Measurements from ENCODE around the gene D2HGDH.
"Not testable (repeated sequence)": the region's sequence is repeated elsewhere in the genome, so short reads cannot be mapped to it uniquely, and the experiment has no call there.

The D2HGDH gene

GRCh38 chr2:241811201-241811951, 76.9 kb downstream of the D2HGDH start:
- no peak for DNase-seq

- DNase-seq, result no peak
Measured at GRCh38 chr2:241811952-241812729, 77.7 kb downstream of the D2HGDH start.

GRCh38 chr2:241812730-241813643, 78.6 kb downstream of the D2HGDH start:
- no peak for DNase-seq

GRCh38 chr2:241813644-241814392, 79.4 kb downstream of the D2HGDH start:
- DNase-seq, result no peak

GRCh38 chr2:241814393-241814642, 79.9 kb downstream of the D2HGDH start:
- DNase-seq, result no peak

- no peak for DNase-seq
Measured at GRCh38 chr2:241814643-241815476, 80.4 kb downstream of the D2HGDH start.

- DNase-seq, result no peak
Measured at GRCh38 chr2:241815477-241816430, 81.3 kb downstream of the D2HGDH start.

- no peak for DNase-seq
Measured at GRCh38 chr2:241816431-241817121, 82.1 kb downstream of the D2HGDH start.

- DNase-seq, result no peak
Measured at GRCh38 chr2:241817126-241817820, 82.8 kb downstream of the D2HGDH start.

- not testable (repeated sequence) for DNase-seq
Measured at GRCh38 chr2:241817821-241818215, 83.4 kb downstream of the D2HGDH start.

Measured in CD4-positive, alpha-beta T cell treated with Interleukin-4 for 4 hours (primary cell).